DOHH2 (cell line): ENCODE results near the gene PRDM16.

ENCODE experiments used
- EZH2phosphoT487 ChIP-seq: fragments of 200-600 bp; sonication (generic); IDR thresholded peaks from 2 replicates; pipeline ENCODE4 v1.6.1; 2017; ENCODE audit warnings: borderline replicate concordance, mild to moderate bottlenecking, antibody characterized with exemption, low read length, moderate library complexity, mixed read lengths
- TF ChIP-seq, protein P1 (sequence below): fragments of 200-600 bp; sonication (generic); IDR thresholded peaks from one replicate; pipeline ENCODE4 v1.5.1; 2014; ENCODE audit warnings: antibody characterized with exemption, mild to moderate bottlenecking, low read depth, low read length; ENCODE audit not compliant: poor library complexity, severe bottlenecking

DNA sequence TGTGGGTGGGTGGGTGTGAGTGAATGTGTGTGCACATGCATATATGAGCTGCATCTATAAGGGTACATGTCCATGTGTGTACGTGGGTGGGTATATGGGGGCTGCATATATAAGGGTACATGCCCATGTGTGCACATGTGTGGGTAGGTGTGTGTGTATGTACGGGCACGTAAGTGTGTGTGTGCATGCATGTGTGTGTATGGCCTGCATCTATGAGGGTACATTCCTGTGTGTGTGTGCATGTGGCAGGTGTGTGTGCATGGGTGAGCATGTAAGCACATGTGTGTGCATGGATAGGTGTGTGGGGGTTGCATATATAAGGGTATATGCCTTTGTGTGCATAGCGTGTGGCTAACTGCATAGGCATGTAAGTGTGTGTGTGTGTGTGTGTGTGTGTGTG, 204.4 kb downstream of the PRDM16 start:
- TF ChIP-seq, protein P1, sequence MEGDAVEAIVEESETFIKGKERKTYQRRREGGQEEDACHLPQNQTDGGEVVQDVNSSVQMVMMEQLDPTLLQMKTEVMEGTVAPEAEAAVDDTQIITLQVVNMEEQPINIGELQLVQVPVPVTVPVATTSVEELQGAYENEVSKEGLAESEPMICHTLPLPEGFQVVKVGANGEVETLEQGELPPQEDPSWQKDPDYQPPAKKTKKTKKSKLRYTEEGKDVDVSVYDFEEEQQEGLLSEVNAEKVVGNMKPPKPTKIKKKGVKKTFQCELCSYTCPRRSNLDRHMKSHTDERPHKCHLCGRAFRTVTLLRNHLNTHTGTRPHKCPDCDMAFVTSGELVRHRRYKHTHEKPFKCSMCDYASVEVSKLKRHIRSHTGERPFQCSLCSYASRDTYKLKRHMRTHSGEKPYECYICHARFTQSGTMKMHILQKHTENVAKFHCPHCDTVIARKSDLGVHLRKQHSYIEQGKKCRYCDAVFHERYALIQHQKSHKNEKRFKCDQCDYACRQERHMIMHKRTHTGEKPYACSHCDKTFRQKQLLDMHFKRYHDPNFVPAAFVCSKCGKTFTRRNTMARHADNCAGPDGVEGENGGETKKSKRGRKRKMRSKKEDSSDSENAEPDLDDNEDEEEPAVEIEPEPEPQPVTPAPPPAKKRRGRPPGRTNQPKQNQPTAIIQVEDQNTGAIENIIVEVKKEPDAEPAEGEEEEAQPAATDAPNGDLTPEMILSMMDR: no peak
- no peak for TF ChIP-seq EZH2phosphoT487
